Fibroblast of the aortic adventitia (primary cell): ENCODE results near the gene SCAMP2. TPM values are rescaled to one million over a fixed set of nuclear protein-coding genes. Genes with fewer than 3 reads are reported as not detected.

Experiments used
- DNase-seq: peaks from one replicate; pipeline ENCODE4 v3.0.0-alpha.2; 2010; ENCODE audit warnings: low read depth
- H3K4me3 ChIP-seq: 2 replicates; pipeline ENCODE4 v1.5.1; 2011; ENCODE audit warnings: low read depth, mild to moderate bottlenecking, control low read depth, low read length, moderate library complexity
- total RNA-seq: library from RNA; depleted of rRNA; stranded (reverse); fragments of >200 nt; gene quantifications from 2 replicates; pipeline ENCODE4 v1.2.3, GENCODE V29; 2012; ENCODE audit warnings: low replicate concordance
- TF ChIP-seq, protein P1 (sequence below): IDR thresholded peaks from 2 replicates; pipeline ENCODE4 v1.5.1; 2011; ENCODE audit warnings: mild to moderate bottlenecking, low read length, control low read depth, inconsistent platforms; ENCODE audit not compliant: insufficient read depth

Gene SCAMP2
- total RNA-seq, 1 donor: 29.6 TPM

DNA sequence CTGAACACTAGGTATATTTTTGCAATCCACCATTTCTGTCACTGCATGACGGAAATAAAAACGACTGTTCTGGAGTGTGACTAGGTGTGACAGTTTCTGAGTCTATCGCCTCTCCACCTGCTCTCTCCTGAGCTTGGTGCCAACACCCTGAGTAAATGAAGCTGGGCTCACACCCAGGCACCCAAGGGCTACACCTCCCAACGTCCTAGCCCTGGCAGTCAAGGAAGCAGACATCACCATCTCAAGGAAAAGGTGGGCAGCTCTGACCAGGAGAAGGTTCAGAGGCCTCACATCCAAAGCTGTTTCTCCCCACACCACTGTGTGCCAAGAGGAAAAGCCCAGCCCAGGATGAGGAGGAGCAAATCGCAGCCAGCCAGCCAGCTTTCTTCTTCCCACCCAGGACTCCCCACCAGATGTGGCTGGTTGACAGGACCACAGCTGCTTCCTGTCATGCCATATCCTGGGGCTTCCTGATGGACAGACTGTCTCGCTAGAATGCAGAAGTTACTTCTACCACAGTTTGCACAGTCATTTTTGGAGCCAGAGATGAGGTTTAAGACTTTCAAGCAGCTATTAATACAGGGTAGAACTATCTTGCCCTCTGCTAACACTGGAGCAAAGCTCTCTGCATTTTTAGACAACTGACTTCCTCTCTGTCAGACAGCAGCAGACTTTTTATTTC lies 3.3 kb downstream of the SCAMP2 start:
- peak; percentile 55 for DNase-seq
- TF ChIP-seq, protein P1, sequence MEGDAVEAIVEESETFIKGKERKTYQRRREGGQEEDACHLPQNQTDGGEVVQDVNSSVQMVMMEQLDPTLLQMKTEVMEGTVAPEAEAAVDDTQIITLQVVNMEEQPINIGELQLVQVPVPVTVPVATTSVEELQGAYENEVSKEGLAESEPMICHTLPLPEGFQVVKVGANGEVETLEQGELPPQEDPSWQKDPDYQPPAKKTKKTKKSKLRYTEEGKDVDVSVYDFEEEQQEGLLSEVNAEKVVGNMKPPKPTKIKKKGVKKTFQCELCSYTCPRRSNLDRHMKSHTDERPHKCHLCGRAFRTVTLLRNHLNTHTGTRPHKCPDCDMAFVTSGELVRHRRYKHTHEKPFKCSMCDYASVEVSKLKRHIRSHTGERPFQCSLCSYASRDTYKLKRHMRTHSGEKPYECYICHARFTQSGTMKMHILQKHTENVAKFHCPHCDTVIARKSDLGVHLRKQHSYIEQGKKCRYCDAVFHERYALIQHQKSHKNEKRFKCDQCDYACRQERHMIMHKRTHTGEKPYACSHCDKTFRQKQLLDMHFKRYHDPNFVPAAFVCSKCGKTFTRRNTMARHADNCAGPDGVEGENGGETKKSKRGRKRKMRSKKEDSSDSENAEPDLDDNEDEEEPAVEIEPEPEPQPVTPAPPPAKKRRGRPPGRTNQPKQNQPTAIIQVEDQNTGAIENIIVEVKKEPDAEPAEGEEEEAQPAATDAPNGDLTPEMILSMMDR: no peak
- no peak overlapping the region for H3K4me3 ChIP-seq

DNA sequence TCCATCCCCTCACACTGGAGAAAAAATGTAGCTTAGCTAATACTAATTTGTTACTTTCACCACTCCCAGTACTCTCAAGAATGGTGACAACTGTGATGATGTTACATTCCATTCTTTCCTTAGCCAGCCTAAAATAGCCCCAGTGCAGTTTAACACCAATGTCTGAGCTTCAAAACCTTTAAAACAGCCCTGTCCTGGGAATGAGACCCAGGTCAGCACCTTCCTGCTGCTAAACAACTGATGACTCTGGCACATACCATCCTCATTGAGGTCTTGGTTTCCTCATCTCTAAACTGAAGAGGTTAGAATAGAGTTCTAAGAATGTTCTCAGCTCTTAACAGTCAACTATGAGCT lies 3.8 kb downstream of the SCAMP2 start:
- no peak overlapping the region for H3K4me3 ChIP-seq
- TF ChIP-seq, protein P1: no peak
- DNase-seq: no peak

DNA sequence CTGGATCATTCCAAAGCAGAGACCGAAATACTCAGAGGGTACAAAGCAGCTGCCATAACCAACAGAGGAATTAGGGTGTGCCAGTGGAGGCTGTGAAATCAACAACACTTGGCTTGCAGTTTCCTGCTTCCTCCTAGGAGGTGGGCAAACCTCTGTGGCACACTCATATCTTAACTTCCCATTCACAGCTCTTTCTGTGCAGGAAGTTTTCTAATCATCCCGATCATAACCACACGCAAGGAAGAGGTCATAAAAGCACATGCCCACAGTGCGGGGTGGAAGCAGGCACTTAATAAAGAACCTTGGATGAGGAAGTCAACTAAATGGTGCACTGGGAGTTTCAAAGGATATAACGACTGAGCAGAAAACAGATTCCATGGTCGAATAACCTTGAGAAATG lies 5.1 kb downstream of the SCAMP2 start:
- no peak for DNase-seq
- H3K4me3 ChIP-seq: no peak overlapping the region
- TF ChIP-seq, protein P1: no peak

DNA sequence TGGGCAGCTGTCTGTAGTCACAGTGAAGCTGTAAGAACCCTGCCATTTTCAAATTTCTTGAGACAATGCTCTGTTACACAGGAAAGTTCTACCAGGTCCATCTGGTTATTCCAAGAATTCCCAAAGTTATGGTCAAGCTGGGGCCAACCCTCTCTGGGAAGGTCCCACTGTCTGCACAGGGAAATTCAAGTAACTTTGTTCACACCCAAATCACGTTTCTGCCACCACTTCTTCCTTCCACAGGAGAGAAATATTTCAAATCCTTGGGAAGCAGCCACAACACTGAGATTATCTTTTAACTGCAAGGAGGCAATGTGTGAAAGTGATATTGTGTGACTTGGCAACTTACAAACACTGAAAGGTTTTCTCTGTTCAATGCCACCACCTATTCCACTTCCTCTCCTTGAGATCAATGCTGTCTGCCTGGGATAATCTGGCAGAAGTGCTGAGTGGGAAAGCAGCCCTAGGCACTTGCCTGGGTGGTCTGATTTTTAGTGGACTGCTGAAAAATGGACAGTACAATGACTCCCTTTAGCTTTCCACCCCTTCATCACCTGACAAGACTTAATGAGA lies 5.6 kb downstream of the SCAMP2 start:
- no peak for DNase-seq
- no peak overlapping the region for H3K4me3 ChIP-seq
- TF ChIP-seq, protein P1: no peak

DNA sequence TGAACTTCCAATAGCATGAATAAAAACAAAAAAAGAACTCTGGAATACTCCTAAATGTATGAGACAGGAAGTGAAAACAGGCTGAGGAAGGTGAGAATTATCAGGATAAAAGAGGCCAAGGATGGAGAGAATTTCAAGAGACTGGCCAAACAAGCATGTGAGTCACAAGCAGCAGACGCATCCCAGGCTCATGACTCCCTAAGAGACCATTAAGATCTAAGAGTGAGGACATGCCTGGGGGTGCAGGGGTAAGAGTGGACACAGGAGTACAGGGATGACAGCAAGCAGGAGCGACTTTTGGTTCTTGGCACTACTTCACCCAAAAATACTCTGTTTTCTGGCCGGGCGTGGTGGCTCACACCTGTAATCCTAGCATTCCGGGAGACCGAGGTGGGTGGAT lies 7.1 kb downstream of the SCAMP2 start:
- H3K4me3 ChIP-seq: no peak overlapping the region
- TF ChIP-seq, protein P1: no peak
- DNase-seq: peak; percentile 67

DNA sequence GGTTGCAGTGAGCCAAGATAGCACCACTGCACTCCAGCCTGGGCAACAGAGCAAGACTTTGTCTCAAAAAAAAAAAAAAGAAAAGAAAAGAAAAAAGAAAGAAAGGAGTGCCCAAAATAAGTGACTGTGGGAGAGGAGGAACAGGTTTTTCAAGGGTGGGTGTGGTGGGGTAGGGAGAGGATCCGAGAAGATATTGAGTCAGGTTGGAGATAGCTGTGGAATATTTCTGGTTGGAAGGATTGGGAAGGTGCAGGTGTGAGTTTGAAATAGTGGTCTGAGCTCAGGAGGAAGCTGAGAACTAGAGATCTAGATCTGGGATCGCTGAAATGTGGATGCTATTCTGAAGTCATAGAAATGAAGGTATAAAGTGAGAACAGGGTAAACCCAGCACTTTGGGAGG lies 7.8 kb downstream of the SCAMP2 start:
- no peak overlapping the region for H3K4me3 ChIP-seq
- TF ChIP-seq, protein P1: no peak
- DNase-seq: no peak

DNA sequence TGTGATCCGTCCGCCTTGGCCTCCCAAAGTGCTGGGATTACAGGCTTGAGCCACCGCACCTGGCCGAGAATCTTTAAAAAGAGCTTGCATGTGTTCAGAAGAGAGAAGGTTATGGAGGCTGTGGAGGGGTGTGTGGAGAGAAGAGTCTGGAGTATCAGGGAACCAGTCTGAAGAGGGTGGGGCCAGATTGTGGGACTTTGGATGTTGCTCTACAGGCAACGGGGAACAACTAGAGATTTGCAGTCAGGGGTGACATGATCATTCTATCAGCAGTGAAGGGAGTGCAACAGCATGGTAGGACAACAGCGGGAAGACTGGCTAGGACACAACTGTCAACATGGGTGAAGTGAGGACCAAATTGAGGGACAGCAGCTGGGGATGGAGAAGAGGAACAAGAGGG lies 8.9 kb downstream of the SCAMP2 start:
- TF ChIP-seq, protein P1: no peak
- DNase-seq: no peak
- H3K4me3 ChIP-seq: no peak overlapping the region
